LNCaP clone FGC (cell line): ENCODE data around the gene EDNRB.

Experiments
- DNase-seq: peaks from one replicate; pipeline ENCODE4 v3.0.0-alpha.2; 2011; ENCODE audit warnings: low read depth
- H3K4me3 ChIP-seq: 2 replicates; pipeline ENCODE4 v1.5.1; 2011; ENCODE audit warnings: mild to moderate bottlenecking, low read depth, low read length, control low read depth
- TF ChIP-seq, protein P1 (sequence below): IDR thresholded peaks from 2 replicates; pipeline ENCODE4 v1.5.1; 2012; ENCODE audit warnings: mild to moderate bottlenecking; ENCODE audit not compliant: control insufficient read depth, insufficient read depth; ENCODE audit errors: extremely low read depth

Gene EDNRB

DNA sequence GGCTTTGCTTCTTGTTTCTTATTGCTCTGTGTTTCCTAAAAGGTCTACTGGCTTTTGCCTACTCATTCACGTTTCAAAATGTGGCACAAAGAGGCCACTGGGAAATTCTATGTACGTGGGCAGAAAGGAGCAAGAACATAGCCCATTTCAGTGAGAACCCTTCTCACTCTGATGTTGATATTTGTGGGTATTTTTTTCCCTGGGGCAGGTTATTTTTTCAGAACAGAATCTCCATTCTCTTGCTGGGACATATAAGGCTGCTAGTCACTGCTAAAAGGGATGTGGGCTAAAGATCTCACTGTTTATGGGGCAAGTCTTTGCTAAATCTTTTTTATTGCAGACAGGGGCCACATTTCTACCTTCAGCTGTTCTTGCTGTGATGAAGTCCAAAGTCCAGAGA lies 27.1 kb downstream of the EDNRB start:
- TF ChIP-seq, protein P1, sequence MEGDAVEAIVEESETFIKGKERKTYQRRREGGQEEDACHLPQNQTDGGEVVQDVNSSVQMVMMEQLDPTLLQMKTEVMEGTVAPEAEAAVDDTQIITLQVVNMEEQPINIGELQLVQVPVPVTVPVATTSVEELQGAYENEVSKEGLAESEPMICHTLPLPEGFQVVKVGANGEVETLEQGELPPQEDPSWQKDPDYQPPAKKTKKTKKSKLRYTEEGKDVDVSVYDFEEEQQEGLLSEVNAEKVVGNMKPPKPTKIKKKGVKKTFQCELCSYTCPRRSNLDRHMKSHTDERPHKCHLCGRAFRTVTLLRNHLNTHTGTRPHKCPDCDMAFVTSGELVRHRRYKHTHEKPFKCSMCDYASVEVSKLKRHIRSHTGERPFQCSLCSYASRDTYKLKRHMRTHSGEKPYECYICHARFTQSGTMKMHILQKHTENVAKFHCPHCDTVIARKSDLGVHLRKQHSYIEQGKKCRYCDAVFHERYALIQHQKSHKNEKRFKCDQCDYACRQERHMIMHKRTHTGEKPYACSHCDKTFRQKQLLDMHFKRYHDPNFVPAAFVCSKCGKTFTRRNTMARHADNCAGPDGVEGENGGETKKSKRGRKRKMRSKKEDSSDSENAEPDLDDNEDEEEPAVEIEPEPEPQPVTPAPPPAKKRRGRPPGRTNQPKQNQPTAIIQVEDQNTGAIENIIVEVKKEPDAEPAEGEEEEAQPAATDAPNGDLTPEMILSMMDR, result no peak
- DNase-seq, result no peak
- H3K4me3 ChIP-seq, result no peak overlapping the region

DNA sequence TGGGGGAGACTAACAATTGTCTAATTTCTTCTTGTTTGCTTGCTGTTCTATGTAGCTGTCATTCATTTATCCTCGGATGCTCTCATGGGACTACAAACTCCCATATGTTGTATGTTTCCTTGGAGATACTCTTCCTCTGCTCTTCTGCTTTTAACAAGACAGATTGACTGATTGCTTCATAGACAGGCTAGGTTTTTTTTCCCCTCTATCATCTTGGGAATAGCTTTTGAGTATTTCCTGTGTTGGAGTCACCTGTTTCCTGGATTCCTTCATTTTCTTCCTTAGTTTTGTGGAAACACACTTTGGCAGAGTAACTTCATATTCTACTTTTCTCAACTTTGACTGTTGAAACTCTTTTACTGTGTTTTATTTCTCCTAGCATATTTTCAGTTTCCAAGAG lies 27.6 kb downstream of the EDNRB start:
- TF ChIP-seq, protein P1, result no peak
- no peak overlapping the region for H3K4me3 ChIP-seq
- DNase-seq, result no peak

DNA sequence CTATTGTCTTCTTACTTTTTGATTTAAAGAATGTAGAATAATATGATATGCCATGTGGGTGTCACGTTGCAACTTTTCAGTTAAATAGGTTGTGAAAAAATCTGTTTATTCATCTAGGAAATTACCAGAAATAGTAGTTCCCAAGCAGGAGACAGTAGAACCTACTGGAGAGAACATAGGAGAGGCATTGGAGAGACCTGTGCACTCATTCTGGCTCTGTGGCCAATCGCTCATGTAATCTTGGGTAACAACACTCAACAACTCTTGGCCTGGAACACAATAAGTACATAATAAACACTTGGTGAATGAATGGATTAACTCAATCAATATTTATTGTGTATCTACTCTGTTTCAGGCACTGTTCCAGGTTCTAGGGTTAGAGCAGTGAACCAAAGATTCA lies 35.3 kb downstream of the EDNRB start:
- TF ChIP-seq, protein P1, result no peak
- no peak overlapping the region for H3K4me3 ChIP-seq
- DNase-seq, result no peak

DNA sequence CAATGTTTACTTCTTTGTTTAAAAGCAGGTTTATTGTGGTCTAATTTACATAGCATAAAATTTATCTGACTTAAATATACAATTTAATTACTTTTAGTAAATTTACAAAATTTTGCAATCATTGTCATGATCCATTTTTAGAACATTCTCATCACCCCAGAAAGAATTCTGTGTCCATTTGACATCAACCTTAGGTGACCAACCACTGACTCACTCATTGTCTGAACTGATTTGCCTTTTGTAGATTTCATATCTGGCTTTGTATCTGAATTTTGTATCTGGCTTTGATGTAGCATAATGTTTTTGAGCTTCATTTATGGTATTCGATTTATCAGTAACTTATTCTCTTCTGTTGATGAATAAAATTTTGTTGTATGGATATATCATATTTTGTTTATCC lies 40.4 kb downstream of the EDNRB start:
- TF ChIP-seq, protein P1, result no peak
- no peak for DNase-seq
- H3K4me3 ChIP-seq, result no peak overlapping the region

DNA sequence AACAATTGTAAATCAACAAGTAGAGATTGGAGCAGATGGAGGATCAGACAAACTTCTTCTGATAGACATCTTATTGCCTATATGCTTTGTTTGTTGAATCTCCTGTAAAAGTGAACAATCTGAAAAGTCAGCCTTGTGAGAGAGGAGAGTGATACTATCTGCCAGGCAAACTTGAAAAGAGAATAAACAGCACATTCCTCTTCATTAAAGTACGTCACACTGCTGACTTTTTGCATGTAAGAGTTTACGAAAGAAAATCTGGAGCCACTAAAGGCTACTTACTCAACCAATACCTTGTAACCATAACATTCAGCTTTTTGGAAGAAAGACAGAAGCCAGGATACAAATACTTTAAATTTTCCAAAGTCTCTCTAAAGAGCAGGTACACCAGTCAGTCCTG lies 42.5 kb downstream of the EDNRB start:
- no peak overlapping the region for H3K4me3 ChIP-seq
- DNase-seq, result peak; percentile 30
- TF ChIP-seq, protein P1, result no peak

DNA sequence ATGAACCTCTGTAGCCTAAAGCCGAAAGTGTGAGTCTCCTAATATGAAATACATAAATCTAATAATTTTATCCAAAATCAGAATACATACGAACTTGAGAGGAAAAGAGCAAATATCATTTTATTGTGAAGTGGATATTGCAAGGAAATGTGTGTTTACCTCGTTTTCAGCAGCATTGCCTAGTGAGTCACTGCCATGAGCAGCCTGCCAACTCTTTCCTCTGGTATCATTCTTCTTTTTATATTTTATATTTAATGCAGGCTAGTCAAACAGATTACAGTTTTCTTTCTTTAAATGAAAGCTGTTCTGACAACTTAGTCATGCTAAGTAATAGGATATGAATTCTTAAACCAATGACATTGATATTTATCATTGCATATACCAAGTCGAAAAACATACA lies 44.2 kb downstream of the EDNRB start:
- no peak for DNase-seq
- TF ChIP-seq, protein P1, result no peak
- no peak overlapping the region for H3K4me3 ChIP-seq

DNA sequence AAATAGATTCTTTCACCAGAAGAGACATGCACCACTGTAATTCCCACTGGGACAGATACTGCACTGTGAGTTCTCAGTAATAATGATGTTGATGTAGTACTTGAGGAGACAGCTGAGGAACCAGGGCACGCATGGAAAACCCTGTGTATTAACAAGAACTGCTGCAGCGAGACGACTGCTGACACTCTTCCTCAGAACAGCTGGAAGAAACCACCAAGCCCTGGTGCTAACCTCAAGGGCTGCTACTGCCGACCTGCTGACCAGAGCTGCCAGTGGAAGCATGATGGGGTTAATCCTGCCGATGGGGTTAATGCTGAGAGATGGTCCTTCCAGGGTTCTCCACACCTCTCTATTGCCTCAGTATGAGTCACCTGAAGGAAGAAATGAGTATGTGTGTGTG lies 45.6 kb downstream of the EDNRB start:
- TF ChIP-seq, protein P1, result no peak
- no peak for DNase-seq
- H3K4me3 ChIP-seq, result no peak overlapping the region
